WTC11 (cell line): ENCODE measurements around the gene IQCF6. TPM values are rescaled to one million over a fixed set of nuclear protein-coding genes. Genes with fewer than 3 reads are reported as not detected.

Source experiments
- ATAC-seq: fragments of 200-7000 bp; cut with Tn5 transposase; 2 replicates; pipeline ENCODE4 v1.10.0; 2021; ENCODE audit warnings: mild to moderate bottlenecking, moderate library complexity
- CTCF ChIA-PET: fragments of 300-600 bp; sonication (Branson Sonifier 250); formaldehyde crosslinking; loops from one replicate; lab custom pipeline; 2021; ENCODE audit warnings: antibody characterized with exemption; lab: Charles Lee
- POLR2A ChIA-PET: fragments of 350-600 bp; sonication (Branson Sonifier 250); formaldehyde crosslinking; loops from one replicate; lab custom pipeline; 2021; ENCODE audit warnings: antibody characterized with exemption; lab: Charles Lee
- DNase-seq: peaks from one replicate; pipeline ENCODE4 v3.0.0; 2021; ENCODE audit warnings: low spot score
- H3K27ac Mint-ChIP-seq: 2 replicates; pipeline ENCODE4 v1.8.0; 2021; ENCODE audit warnings: mixed read lengths
- H3K27me3 Mint-ChIP-seq: 2 replicates; pipeline ENCODE4 v1.8.0; 2021; ENCODE audit warnings: low read depth, mild to moderate bottlenecking, moderate library complexity, mixed read lengths
- H3K36me3 Mint-ChIP-seq: 2 replicates; pipeline ENCODE4 v1.8.0; 2021; ENCODE audit warnings: mixed read lengths
- H3K4me1 Mint-ChIP-seq: 2 replicates; pipeline ENCODE4 v1.8.0; 2022; ENCODE audit warnings: mixed read lengths
- H3K4me3 Mint-ChIP-seq: 2 replicates; pipeline ENCODE4 v1.8.0; 2021; ENCODE audit warnings: mild to moderate bottlenecking, moderate library complexity, mixed read lengths
- H3K9me3 Mint-ChIP-seq: 2 replicates; pipeline ENCODE4 v1.8.0; 2021; ENCODE audit warnings: mixed read lengths
- CREB1 ChIP-seq: sonication (generic); formaldehyde crosslinking; IDR thresholded peaks from 2 replicates; pipeline ENCODE4 v1.8.0; 2023; ENCODE audit warnings: mild to moderate bottlenecking, missing genetic modification reagents
- GABPB1 ChIP-seq: sonication (generic); formaldehyde crosslinking; IDR thresholded peaks from 2 replicates; pipeline ENCODE4 v1.8.1; 2023; ENCODE audit warnings: mild to moderate bottlenecking, missing genetic modification reagents
- MYBL2 ChIP-seq: sonication (generic); formaldehyde crosslinking; IDR thresholded peaks from 2 replicates; pipeline ENCODE4 v1.8.1; 2023; ENCODE audit warnings: mild to moderate bottlenecking, moderate library complexity, missing genetic modification reagents
- PRRX2 ChIP-seq: fragments of 250-450 bp; sonication (Bioruptor Pico); IDR thresholded peaks from 2 replicates; pipeline ENCODE4 v1.8.0; 2021; ENCODE audit warnings: mild to moderate bottlenecking
- ZBTB21 ChIP-seq: sonication (generic); formaldehyde crosslinking; IDR thresholded peaks from 2 replicates; pipeline ENCODE4 v1.8.1; 2023; ENCODE audit warnings: mild to moderate bottlenecking, missing genetic modification reagents, borderline replicate concordance
- ZNF423 ChIP-seq: fragments of 250-450 bp; sonication (Bioruptor Pico); IDR thresholded peaks from 2 replicates; pipeline ENCODE4 v2.1.2; 2022; ENCODE audit warnings: mild to moderate bottlenecking, moderate library complexity
- total RNA-seq: library from RNA; stranded (reverse); gene quantifications from 3 replicates; pipeline ENCODE4 v1.2.3, GENCODE V29; 2021
- TF ChIP-seq, protein P1 (sequence below): sonication (generic); formaldehyde crosslinking; IDR thresholded peaks from 2 replicates; pipeline ENCODE4 v1.8.0; 2022; ENCODE audit warnings: missing genetic modification reagents
- TF ChIP-seq, protein P2 (sequence below): sonication (generic); formaldehyde crosslinking; IDR thresholded peaks from 2 replicates; pipeline ENCODE4 v1.8.1; 2022; ENCODE audit warnings: mild to moderate bottlenecking, missing genetic modification reagents, moderate library complexity, borderline replicate concordance
- TF ChIP-seq, protein P3 (sequence below): fragments of 250-450 bp; sonication (Bioruptor Pico); IDR thresholded peaks from 2 replicates; pipeline ENCODE4 v1.8.0; 2021; ENCODE audit warnings: mild to moderate bottlenecking
- TF ChIP-seq, protein P4 (sequence below): fragments of 250-450 bp; sonication (Bioruptor Pico); conservative IDR thresholded peaks from 2 replicates; pipeline ENCODE4 v1.9.0; 2021; ENCODE audit warnings: mild to moderate bottlenecking
- TF ChIP-seq, protein P5 (sequence below): sonication (generic); formaldehyde crosslinking; IDR thresholded peaks from 2 replicates; pipeline ENCODE4 v1.8.0; 2023; ENCODE audit warnings: mild to moderate bottlenecking, missing genetic modification reagents
- TF ChIP-seq, protein P6 (sequence below): sonication (generic); formaldehyde crosslinking; IDR thresholded peaks from 2 replicates; pipeline ENCODE4 v1.8.1; 2023; ENCODE audit warnings: mild to moderate bottlenecking, missing genetic modification reagents
- TF ChIP-seq, protein P7 (sequence below): sonication (generic); formaldehyde crosslinking; IDR thresholded peaks from 2 replicates; pipeline ENCODE4 v1.8.0; 2022; ENCODE audit warnings: mild to moderate bottlenecking, missing genetic modification reagents

Gene IQCF6
- total RNA-seq, 1 experiment from 2014 or later, result not detected

DNA sequence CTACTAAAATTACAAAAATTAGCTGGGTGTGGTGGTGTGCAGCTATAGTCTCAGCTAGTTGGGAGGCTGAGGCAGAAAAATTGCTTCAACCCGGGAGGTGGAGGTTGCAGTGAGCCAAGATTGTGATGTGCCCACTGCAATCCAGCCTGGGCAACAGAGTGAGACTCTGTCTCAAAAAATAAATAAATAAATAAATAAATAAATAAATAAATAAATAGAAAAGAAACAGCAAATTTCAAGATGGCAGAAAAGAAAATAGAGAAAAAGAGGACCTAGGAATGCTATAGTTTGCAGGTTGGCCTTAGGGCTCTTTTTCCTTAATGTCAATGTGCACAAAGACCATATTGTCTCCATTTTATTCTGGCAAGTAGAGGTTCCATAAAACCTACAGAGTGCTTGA lies 28.2 kb downstream of the IQCF6 start (continued):
- no peak for TF ChIP-seq GABPB1 (CRISPR knock-in tag)

DNA sequence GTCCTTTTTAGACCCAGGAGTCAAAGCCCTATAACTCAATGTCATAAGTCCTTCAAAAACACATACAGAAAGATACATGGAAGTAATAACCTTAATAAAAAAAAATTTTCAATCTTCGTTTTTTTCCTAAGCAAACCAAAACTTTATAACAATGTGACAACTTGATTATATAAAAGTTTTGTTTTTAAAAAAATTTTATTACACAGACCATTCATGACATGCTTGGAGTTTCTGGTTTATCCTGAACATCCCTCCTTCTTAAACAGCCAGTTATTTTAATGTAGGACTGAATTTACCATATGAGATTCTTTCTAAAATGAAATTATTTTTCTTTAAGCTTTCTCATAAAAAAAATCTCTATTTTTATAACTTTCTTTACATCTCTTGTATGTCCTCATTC lies 30.7 kb downstream of the IQCF6 start:
- Mint-ChIP-seq H3K4me1 (peaks cover 16% of the 10 kb centered on the region), H3K27ac (no peak overlapping the region), H3K27me3 (peaks cover 2% of the 10 kb centered on the region), H3K9me3 (peaks cover 55% of the 10 kb centered on the region), H3K36me3 (peaks cover 13% of the 10 kb centered on the region; the same call in 1 of the 2 replicates), H3K4me3 (no peak overlapping the region)
- TF ChIP-seq, protein P1, sequence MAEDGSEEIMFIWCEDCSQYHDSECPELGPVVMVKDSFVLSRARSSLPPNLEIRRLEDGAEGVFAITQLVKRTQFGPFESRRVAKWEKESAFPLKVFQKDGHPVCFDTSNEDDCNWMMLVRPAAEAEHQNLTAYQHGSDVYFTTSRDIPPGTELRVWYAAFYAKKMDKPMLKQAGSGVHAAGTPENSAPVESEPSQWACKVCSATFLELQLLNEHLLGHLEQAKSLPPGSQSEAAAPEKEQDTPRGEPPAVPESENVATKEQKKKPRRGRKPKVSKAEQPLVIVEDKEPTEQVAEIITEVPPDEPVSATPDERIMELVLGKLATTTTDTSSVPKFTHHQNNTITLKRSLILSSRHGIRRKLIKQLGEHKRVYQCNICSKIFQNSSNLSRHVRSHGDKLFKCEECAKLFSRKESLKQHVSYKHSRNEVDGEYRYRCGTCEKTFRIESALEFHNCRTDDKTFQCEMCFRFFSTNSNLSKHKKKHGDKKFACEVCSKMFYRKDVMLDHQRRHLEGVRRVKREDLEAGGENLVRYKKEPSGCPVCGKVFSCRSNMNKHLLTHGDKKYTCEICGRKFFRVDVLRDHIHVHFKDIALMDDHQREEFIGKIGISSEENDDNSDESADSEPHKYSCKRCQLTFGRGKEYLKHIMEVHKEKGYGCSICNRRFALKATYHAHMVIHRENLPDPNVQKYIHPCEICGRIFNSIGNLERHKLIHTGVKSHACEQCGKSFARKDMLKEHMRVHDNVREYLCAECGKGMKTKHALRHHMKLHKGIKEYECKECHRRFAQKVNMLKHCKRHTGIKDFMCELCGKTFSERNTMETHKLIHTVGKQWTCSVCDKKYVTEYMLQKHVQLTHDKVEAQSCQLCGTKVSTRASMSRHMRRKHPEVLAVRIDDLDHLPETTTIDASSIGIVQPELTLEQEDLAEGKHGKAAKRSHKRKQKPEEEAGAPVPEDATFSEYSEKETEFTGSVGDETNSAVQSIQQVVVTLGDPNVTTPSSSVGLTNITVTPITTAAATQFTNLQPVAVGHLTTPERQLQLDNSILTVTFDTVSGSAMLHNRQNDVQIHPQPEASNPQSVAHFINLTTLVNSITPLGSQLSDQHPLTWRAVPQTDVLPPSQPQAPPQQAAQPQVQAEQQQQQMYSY (CRISPR knock-in tag), result no peak
- TF ChIP-seq, protein P2, sequence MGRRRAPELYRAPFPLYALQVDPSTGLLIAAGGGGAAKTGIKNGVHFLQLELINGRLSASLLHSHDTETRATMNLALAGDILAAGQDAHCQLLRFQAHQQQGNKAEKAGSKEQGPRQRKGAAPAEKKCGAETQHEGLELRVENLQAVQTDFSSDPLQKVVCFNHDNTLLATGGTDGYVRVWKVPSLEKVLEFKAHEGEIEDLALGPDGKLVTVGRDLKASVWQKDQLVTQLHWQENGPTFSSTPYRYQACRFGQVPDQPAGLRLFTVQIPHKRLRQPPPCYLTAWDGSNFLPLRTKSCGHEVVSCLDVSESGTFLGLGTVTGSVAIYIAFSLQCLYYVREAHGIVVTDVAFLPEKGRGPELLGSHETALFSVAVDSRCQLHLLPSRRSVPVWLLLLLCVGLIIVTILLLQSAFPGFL (CRISPR knock-in tag), result no peak
- TF ChIP-seq ZBTB21, result no peak
- TF ChIP-seq, protein P3, sequence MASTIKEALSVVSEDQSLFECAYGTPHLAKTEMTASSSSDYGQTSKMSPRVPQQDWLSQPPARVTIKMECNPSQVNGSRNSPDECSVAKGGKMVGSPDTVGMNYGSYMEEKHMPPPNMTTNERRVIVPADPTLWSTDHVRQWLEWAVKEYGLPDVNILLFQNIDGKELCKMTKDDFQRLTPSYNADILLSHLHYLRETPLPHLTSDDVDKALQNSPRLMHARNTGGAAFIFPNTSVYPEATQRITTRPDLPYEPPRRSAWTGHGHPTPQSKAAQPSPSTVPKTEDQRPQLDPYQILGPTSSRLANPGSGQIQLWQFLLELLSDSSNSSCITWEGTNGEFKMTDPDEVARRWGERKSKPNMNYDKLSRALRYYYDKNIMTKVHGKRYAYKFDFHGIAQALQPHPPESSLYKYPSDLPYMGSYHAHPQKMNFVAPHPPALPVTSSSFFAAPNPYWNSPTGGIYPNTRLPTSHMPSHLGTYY (CRISPR knock-in tag), result no peak
- TF ChIP-seq CREB1 (CRISPR knock-in tag), result no peak
- ChIA-PET POLR2A (no interaction called here), CTCF (no interaction called here)
- no peak for ATAC-seq
- DNase-seq, result no peak

DNA sequence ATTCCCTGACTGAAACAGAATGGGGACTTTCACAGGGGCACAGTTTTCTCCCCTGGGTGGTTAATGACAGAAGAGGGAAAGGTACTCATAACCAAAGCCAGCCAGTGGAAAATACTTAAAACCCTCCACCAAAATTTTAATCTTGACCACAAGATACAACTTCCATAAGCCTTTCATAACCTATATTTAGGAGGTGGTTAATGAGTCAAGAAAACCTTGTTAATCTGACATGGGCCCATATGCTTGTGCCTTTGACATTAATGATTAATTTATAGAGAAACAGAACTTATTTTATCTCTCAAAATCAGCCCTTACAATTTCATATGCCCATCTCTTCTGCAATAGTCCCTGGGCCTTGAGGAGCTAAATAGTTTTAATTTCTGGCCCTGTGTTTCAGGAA lies 31.2 kb downstream of the IQCF6 start:
- peaks cover 16% of the 10 kb centered on the region for H3K4me1 Mint-ChIP-seq
- CTCF ChIA-PET, result no interaction called here
- H3K9me3 Mint-ChIP-seq, result peaks cover 59% of the 10 kb centered on the region
- ATAC-seq (no peak), DNase-seq (no peak)
- POLR2A ChIA-PET, result no interaction called here
- H3K36me3 Mint-ChIP-seq, result peaks cover 17% of the 10 kb centered on the region; the same call in 1 of the 2 replicates
- H3K27me3 Mint-ChIP-seq, result peaks cover 2% of the 10 kb centered on the region
- no peak overlapping the region for H3K4me3 Mint-ChIP-seq
- H3K27ac Mint-ChIP-seq, result no peak overlapping the region
- TF ChIP-seq, protein P4, sequence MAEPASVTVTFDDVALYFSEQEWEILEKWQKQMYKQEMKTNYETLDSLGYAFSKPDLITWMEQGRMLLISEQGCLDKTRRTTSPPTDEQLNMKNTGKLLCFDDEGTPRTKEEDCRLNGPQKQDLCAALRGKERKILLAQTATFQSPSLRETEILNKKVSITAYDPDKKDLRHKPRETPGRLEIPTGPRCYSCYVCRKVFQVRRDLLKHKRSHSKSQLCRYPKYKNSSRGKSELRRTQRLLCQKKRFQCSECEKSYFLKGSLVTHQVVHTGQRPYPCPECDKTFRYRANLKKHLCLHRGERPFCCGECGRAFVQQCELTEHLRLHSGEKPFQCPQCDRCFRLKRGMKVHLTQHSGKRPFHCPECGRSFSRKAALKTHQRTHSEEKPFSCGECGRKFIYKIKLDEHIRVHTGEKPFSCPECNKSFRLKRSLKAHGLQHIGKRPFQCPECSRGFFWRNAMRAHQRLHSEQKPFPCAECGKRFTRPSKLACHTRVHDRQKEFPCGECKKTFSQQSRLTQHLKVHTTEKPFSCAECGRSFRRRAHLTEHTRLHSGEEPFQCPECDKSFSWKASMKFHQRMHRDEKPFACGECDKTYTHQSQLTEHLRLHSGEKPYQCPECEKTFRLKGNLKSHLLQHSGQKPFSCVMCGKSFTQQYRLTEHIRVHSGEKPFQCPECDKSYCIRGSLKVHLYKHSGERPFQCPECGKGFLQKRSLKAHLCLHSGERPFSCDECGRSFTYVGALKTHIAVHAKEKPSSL (CRISPR knock-in tag), result no peak
- TF ChIP-seq, protein P5, sequence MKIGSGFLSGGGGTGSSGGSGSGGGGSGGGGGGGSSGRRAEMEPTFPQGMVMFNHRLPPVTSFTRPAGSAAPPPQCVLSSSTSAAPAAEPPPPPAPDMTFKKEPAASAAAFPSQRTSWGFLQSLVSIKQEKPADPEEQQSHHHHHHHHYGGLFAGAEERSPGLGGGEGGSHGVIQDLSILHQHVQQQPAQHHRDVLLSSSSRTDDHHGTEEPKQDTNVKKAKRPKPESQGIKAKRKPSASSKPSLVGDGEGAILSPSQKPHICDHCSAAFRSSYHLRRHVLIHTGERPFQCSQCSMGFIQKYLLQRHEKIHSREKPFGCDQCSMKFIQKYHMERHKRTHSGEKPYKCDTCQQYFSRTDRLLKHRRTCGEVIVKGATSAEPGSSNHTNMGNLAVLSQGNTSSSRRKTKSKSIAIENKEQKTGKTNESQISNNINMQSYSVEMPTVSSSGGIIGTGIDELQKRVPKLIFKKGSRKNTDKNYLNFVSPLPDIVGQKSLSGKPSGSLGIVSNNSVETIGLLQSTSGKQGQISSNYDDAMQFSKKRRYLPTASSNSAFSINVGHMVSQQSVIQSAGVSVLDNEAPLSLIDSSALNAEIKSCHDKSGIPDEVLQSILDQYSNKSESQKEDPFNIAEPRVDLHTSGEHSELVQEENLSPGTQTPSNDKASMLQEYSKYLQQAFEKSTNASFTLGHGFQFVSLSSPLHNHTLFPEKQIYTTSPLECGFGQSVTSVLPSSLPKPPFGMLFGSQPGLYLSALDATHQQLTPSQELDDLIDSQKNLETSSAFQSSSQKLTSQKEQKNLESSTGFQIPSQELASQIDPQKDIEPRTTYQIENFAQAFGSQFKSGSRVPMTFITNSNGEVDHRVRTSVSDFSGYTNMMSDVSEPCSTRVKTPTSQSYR, result no peak
- TF ChIP-seq, protein P6, sequence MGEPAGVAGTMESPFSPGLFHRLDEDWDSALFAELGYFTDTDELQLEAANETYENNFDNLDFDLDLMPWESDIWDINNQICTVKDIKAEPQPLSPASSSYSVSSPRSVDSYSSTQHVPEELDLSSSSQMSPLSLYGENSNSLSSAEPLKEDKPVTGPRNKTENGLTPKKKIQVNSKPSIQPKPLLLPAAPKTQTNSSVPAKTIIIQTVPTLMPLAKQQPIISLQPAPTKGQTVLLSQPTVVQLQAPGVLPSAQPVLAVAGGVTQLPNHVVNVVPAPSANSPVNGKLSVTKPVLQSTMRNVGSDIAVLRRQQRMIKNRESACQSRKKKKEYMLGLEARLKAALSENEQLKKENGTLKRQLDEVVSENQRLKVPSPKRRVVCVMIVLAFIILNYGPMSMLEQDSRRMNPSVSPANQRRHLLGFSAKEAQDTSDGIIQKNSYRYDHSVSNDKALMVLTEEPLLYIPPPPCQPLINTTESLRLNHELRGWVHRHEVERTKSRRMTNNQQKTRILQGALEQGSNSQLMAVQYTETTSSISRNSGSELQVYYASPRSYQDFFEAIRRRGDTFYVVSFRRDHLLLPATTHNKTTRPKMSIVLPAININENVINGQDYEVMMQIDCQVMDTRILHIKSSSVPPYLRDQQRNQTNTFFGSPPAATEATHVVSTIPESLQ, result no peak
- TF ChIP-seq, protein P7, sequence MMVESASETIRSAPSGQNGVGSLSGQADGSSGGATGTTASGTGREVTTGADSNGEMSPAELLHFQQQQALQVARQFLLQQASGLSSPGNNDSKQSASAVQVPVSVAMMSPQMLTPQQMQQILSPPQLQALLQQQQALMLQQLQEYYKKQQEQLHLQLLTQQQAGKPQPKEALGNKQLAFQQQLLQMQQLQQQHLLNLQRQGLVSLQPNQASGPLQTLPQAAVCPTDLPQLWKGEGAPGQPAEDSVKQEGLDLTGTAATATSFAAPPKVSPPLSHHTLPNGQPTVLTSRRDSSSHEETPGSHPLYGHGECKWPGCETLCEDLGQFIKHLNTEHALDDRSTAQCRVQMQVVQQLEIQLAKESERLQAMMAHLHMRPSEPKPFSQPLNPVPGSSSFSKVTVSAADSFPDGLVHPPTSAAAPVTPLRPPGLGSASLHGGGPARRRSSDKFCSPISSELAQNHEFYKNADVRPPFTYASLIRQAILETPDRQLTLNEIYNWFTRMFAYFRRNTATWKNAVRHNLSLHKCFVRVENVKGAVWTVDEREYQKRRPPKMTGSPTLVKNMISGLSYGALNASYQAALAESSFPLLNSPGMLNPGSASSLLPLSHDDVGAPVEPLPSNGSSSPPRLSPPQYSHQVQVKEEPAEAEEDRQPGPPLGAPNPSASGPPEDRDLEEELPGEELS (CRISPR knock-in tag), result no peak
- TF ChIP-seq, protein P3 (CRISPR knock-in tag), result no peak
- TF ChIP-seq PRRX2 (CRISPR knock-in tag) (no peak), ZNF423 (CRISPR knock-in tag) (no peak), MYBL2 (CRISPR knock-in tag) (no peak)
